ENCODE measurements around the gene NAP1L4.
"Not testable (repeated sequence)": the region's sequence is repeated elsewhere in the genome, so short reads cannot be mapped to it uniquely, and the experiment has no call there.

Gene NAP1L4

GRCh38 chr11:2911088-2911784 is 80.9 kb downstream of the NAP1L4 start:
- H3K27me3 ChIP-seq (ENCODE audit: control insufficient read depth in 1 of 2, insufficient read depth in 2 of 2, low read length in 2 of 2): no peaks in the 10 kb centered on the region
- no peak overlapping the region for H3K4me3 ChIP-seq (ENCODE audit: low read depth in 1 of 2, low read length in 2 of 2)
- peaks cover 4 to 5% of the 10 kb centered on the region in 2 donors for H3K36me3 ChIP-seq (ENCODE audit: control insufficient read depth in 1 of 2, insufficient read depth in 2 of 2, low read length in 2 of 2)
- no peaks in the 10 kb centered on the region for H3K9me3 ChIP-seq (ENCODE audit: control insufficient read depth in 1 of 2, low read length in 2 of 2)
- H3K9ac ChIP-seq (ENCODE audit: low read depth in 1 of 2, low read length in 2 of 2): peak overlapping the region in 1 of 2 donors; percentile 46
- H3K4me1 ChIP-seq (ENCODE audit: control insufficient read depth in 1 of 2, insufficient read depth in 2 of 2, low read length in 2 of 2): peaks cover 34 to 36% of the 10 kb centered on the region in 2 donors
- peak overlapping the region; percentile 93 for H3K27ac ChIP-seq (ENCODE audit: low read depth, low read length)

GRCh38 chr11:2910401-2910955 is 81.7 kb downstream of the NAP1L4 start:
- Histone ChIP-seq H3K36me3 (ENCODE audit: control insufficient read depth in 1 of 2, insufficient read depth in 2 of 2, low read length in 2 of 2) (peaks cover 4 to 5% of the 10 kb centered on the region in 2 donors), H3K27ac (ENCODE audit: low read depth, low read length) (no peak overlapping the region), H3K9ac (ENCODE audit: low read depth in 1 of 2, low read length in 2 of 2) (no peak overlapping the region), H3K4me1 (ENCODE audit: control insufficient read depth in 1 of 2, insufficient read depth in 2 of 2, low read length in 2 of 2) (peaks cover 34 to 36% of the 10 kb centered on the region in 2 donors), H3K9me3 (ENCODE audit: control insufficient read depth in 1 of 2, low read length in 2 of 2) (no peaks in the 10 kb centered on the region), H3K4me3 (ENCODE audit: low read depth in 1 of 2, low read length in 2 of 2) (no peak overlapping the region), H3K27me3 (ENCODE audit: control insufficient read depth in 1 of 2, insufficient read depth in 2 of 2, low read length in 2 of 2) (no peaks in the 10 kb centered on the region)

- no peak overlapping the region for H3K27ac ChIP-seq (ENCODE audit: low read depth, low read length)
- no peak overlapping the region for H3K4me3 ChIP-seq (ENCODE audit: low read depth in 1 of 2, low read length in 2 of 2)
- peaks cover 42 to 43% of the 10 kb centered on the region in 2 donors for H3K4me1 ChIP-seq (ENCODE audit: control insufficient read depth in 1 of 2, insufficient read depth in 2 of 2, low read length in 2 of 2)
- no peak overlapping the region for H3K9ac ChIP-seq (ENCODE audit: low read depth in 1 of 2, low read length in 2 of 2)
- H3K27me3 ChIP-seq (ENCODE audit: control insufficient read depth in 1 of 2, insufficient read depth in 2 of 2, low read length in 2 of 2): no peaks in the 10 kb centered on the region
- H3K9me3 ChIP-seq (ENCODE audit: control insufficient read depth in 1 of 2, low read length in 2 of 2): no peaks in the 10 kb centered on the region
- H3K36me3 ChIP-seq (ENCODE audit: control insufficient read depth in 1 of 2, insufficient read depth in 2 of 2, low read length in 2 of 2): peaks cover 4 to 5% of the 10 kb centered on the region in 2 donors
Measured at GRCh38 chr11:2909133-2909902, 82.8 kb downstream of the NAP1L4 start.

- Histone ChIP-seq H3K27ac (ENCODE audit: low read depth, low read length) (no peak overlapping the region), H3K4me1 (ENCODE audit: control insufficient read depth in 1 of 2, insufficient read depth in 2 of 2, low read length in 2 of 2) (peaks cover 31 to 38% of the 10 kb centered on the region in 2 donors), H3K27me3 (ENCODE audit: control insufficient read depth in 1 of 2, insufficient read depth in 2 of 2, low read length in 2 of 2) (no peaks in the 10 kb centered on the region)
Measured at GRCh38 chr11:2908130-2908529, 84.0 kb downstream of the NAP1L4 start.

GRCh38 chr11:2905299-2905698 is 86.8 kb downstream of the NAP1L4 start:
- not testable (repeated sequence) for H3K27me3 ChIP-seq (ENCODE audit: control insufficient read depth in 1 of 2, insufficient read depth in 2 of 2, low read length in 2 of 2); H3K36me3 ChIP-seq (ENCODE audit: control insufficient read depth in 1 of 2, insufficient read depth in 2 of 2, low read length in 2 of 2); H3K9me3 ChIP-seq (ENCODE audit: control insufficient read depth in 1 of 2, low read length in 2 of 2); H3K9ac ChIP-seq (ENCODE audit: low read depth in 1 of 2, low read length in 2 of 2); H3K27ac ChIP-seq (ENCODE audit: low read depth, low read length); H3K4me3 ChIP-seq (ENCODE audit: low read depth in 1 of 2, low read length in 2 of 2)
- H3K4me1 ChIP-seq (ENCODE audit: control insufficient read depth in 1 of 2, insufficient read depth in 2 of 2, low read length in 2 of 2): peaks cover 16 to 26% of the 10 kb centered on the region in 2 donors

More at GRCh38 chr11:2908130-2908529, 84.0 kb downstream of the NAP1L4 start:
- no peak overlapping the region for H3K9ac ChIP-seq (ENCODE audit: low read depth in 1 of 2, low read length in 2 of 2)
- H3K9me3 ChIP-seq (ENCODE audit: control insufficient read depth in 1 of 2, low read length in 2 of 2): no peaks in the 10 kb centered on the region
- H3K36me3 ChIP-seq (ENCODE audit: control insufficient read depth in 1 of 2, insufficient read depth in 2 of 2, low read length in 2 of 2): peaks cover 0 to 5% of the 10 kb centered on the region in 2 donors
- no peak overlapping the region for H3K4me3 ChIP-seq (ENCODE audit: low read depth in 1 of 2, low read length in 2 of 2)

GRCh38 chr11:2904153-2905052 is 87.7 kb downstream of the NAP1L4 start:
- Histone ChIP-seq H3K27ac (ENCODE audit: low read depth, low read length) (peak overlapping the region; percentile 91), H3K4me1 (ENCODE audit: control insufficient read depth in 1 of 2, insufficient read depth in 2 of 2, low read length in 2 of 2) (peaks cover 24 to 34% of the 10 kb centered on the region in 2 donors), H3K4me3 (ENCODE audit: low read depth in 1 of 2, low read length in 2 of 2) (peak overlapping the region; percentile 80 to 81), H3K9me3 (ENCODE audit: control insufficient read depth in 1 of 2, low read length in 2 of 2) (no peaks in the 10 kb centered on the region), H3K36me3 (ENCODE audit: control insufficient read depth in 1 of 2, insufficient read depth in 2 of 2, low read length in 2 of 2) (peaks cover 0 to 5% of the 10 kb centered on the region in 2 donors), H3K27me3 (ENCODE audit: control insufficient read depth in 1 of 2, insufficient read depth in 2 of 2, low read length in 2 of 2) (no peaks in the 10 kb centered on the region), H3K9ac (ENCODE audit: low read depth in 1 of 2, low read length in 2 of 2) (peak overlapping the region; percentile 94 to 96)

- H3K9ac ChIP-seq (ENCODE audit: low read depth in 1 of 2, low read length in 2 of 2): peak overlapping the region; percentile 94 to 96
- H3K9me3 ChIP-seq (ENCODE audit: control insufficient read depth in 1 of 2, low read length in 2 of 2): no peaks in the 10 kb centered on the region
- peak overlapping the region; percentile 80 to 81 for H3K4me3 ChIP-seq (ENCODE audit: low read depth in 1 of 2, low read length in 2 of 2)
- H3K36me3 ChIP-seq (ENCODE audit: control insufficient read depth in 1 of 2, insufficient read depth in 2 of 2, low read length in 2 of 2): peaks cover 0 to 4% of the 10 kb centered on the region in 2 donors
- H3K27me3 ChIP-seq (ENCODE audit: control insufficient read depth in 1 of 2, insufficient read depth in 2 of 2, low read length in 2 of 2): no peaks in the 10 kb centered on the region
- H3K27ac ChIP-seq (ENCODE audit: low read depth, low read length): peak overlapping the region; percentile 91
- peaks cover 29 to 41% of the 10 kb centered on the region in 2 donors for H3K4me1 ChIP-seq (ENCODE audit: control insufficient read depth in 1 of 2, insufficient read depth in 2 of 2, low read length in 2 of 2)
Measured at GRCh38 chr11:2903672-2904011, 88.5 kb downstream of the NAP1L4 start.

- H3K27ac ChIP-seq (ENCODE audit: low read depth, low read length): peak overlapping the region; percentile 91
- H3K9me3 ChIP-seq (ENCODE audit: control insufficient read depth in 1 of 2, low read length in 2 of 2): no peaks in the 10 kb centered on the region
- H3K9ac ChIP-seq (ENCODE audit: low read depth in 1 of 2, low read length in 2 of 2): peak overlapping the region; percentile 94 to 96
- peaks cover 35 to 47% of the 10 kb centered on the region in 2 donors for H3K4me1 ChIP-seq (ENCODE audit: control insufficient read depth in 1 of 2, insufficient read depth in 2 of 2, low read length in 2 of 2)
- H3K4me3 ChIP-seq (ENCODE audit: low read depth in 1 of 2, low read length in 2 of 2): peak overlapping the region; percentile 80 to 81
- H3K36me3 ChIP-seq (ENCODE audit: control insufficient read depth in 1 of 2, insufficient read depth in 2 of 2, low read length in 2 of 2): no peaks in the 10 kb centered on the region
- H3K27me3 ChIP-seq (ENCODE audit: control insufficient read depth in 1 of 2, insufficient read depth in 2 of 2, low read length in 2 of 2): no peaks in the 10 kb centered on the region
Measured at GRCh38 chr11:2902784-2903671, 89.1 kb downstream of the NAP1L4 start.
